H9 (cell line): ENCODE results near the gene SHMT2. TPM values are rescaled to one million over a fixed set of nuclear protein-coding genes. Genes with fewer than 3 reads are reported as not detected.

Experiments
- DNase-seq: peaks from one replicate; pipeline ENCODE4 v3.0.0-alpha.2; 2017
- H2AFZ ChIP-seq: one replicate; pipeline ENCODE4 v1.6.1; 2013; ENCODE audit warnings: mild to moderate bottlenecking, low read length, control low read depth, moderate library complexity
- H2AK5ac ChIP-seq: 2 replicates; pipeline ENCODE4 v1.6.1; 2013; ENCODE audit warnings: low read length, control low read depth, mixed read lengths; ENCODE audit not compliant: insufficient read length
- H2BK120ac ChIP-seq: one replicate; pipeline ENCODE4 v1.6.1; 2013; ENCODE audit warnings: low read depth, mild to moderate bottlenecking, low read length, control low read depth, inconsistent platforms; ENCODE audit not compliant: poor library complexity, severe bottlenecking
- H2BK12ac ChIP-seq: 2 replicates; pipeline ENCODE4 v1.6.1; 2013; ENCODE audit warnings: low read length, control low read depth, mixed read lengths, low read depth; ENCODE audit not compliant: insufficient read length
- H2BK15ac ChIP-seq: 2 replicates; pipeline ENCODE4 v1.6.1; 2013; ENCODE audit warnings: low read depth, low read length, control low read depth
- H2BK20ac ChIP-seq: one replicate; pipeline ENCODE4 v1.6.1; 2013; ENCODE audit warnings: low read depth, mild to moderate bottlenecking, low read length, control low read depth, inconsistent platforms; ENCODE audit not compliant: poor library complexity, severe bottlenecking
- H2BK5ac ChIP-seq: 2 replicates; pipeline ENCODE4 v1.6.1; 2013; ENCODE audit warnings: low read length, control low read depth, mixed read lengths; ENCODE audit not compliant: insufficient read length
- H3K14ac ChIP-seq: 2 replicates; pipeline ENCODE4 v1.6.1; 2013; ENCODE audit warnings: low read length, control low read depth; ENCODE audit not compliant: insufficient read depth
- H3K18ac ChIP-seq: 2 replicates; pipeline ENCODE4 v1.6.1; 2013; ENCODE audit warnings: low read depth, mild to moderate bottlenecking, mixed read lengths, low read length, control low read depth; ENCODE audit not compliant: insufficient read length
- H3K23ac ChIP-seq: 2 replicates; pipeline ENCODE4 v1.6.1; 2013; ENCODE audit warnings: low read length, control low read depth, mixed read lengths, low read depth; ENCODE audit not compliant: insufficient read length
- H3K23me2 ChIP-seq: 2 replicates; pipeline ENCODE4 v1.6.1; 2013; ENCODE audit warnings: low read depth, mild to moderate bottlenecking, mixed read lengths, low read length, control low read depth; ENCODE audit not compliant: insufficient read length, poor library complexity, severe bottlenecking
- H3K27ac ChIP-seq: 2 replicates; pipeline ENCODE4 v1.5.1; 2013; ENCODE audit warnings: low read length, control low read depth, mixed read lengths, low read depth; ENCODE audit not compliant: insufficient read length
- H3K27me3 ChIP-seq: 2 replicates; pipeline ENCODE4 v1.6.1; 2013; ENCODE audit warnings: low read length, control low read depth, inconsistent platforms; ENCODE audit not compliant: insufficient read depth
- H3K4ac ChIP-seq: 2 replicates; pipeline ENCODE4 v1.6.1; 2013; ENCODE audit warnings: low read depth, mild to moderate bottlenecking, control low read depth, inconsistent platforms, low read length, moderate library complexity
- H3K4me1 ChIP-seq: 2 replicates; pipeline ENCODE4 v1.6.1; 2013; ENCODE audit warnings: low read length, control low read depth, inconsistent platforms; ENCODE audit not compliant: insufficient read depth
- H3K4me2 ChIP-seq: 2 replicates; pipeline ENCODE4 v1.6.1; 2013; ENCODE audit warnings: low read length, control low read depth, mixed read lengths; ENCODE audit not compliant: insufficient read length, insufficient read depth
- H3K56ac ChIP-seq: 2 replicates; pipeline ENCODE4 v1.6.1; 2013; ENCODE audit warnings: low read depth, mild to moderate bottlenecking, mixed read lengths, low read length, control low read depth; ENCODE audit not compliant: insufficient read length
- H3K79me1 ChIP-seq: 2 replicates; pipeline ENCODE4 v1.6.1; 2013; ENCODE audit warnings: low read depth, mild to moderate bottlenecking, moderate library complexity, low read length, control low read depth, inconsistent platforms; ENCODE audit not compliant: insufficient read depth, poor library complexity, severe bottlenecking
- H3K79me2 ChIP-seq: 2 replicates; pipeline ENCODE4 v1.6.1; 2013; ENCODE audit warnings: low read length, control low read depth, inconsistent platforms; ENCODE audit not compliant: insufficient read depth
- H3K9ac ChIP-seq: 2 replicates; pipeline ENCODE4 v1.6.1; 2013; ENCODE audit warnings: low read length, control low read depth, mixed read lengths; ENCODE audit not compliant: insufficient read length; ENCODE audit errors: extremely low read depth
- H3K9me3 ChIP-seq: one replicate; pipeline ENCODE4 v1.6.1; 2013; ENCODE audit warnings: low read depth, low read length, inconsistent platforms; ENCODE audit not compliant: control insufficient read depth
- H3T11ph ChIP-seq: one replicate; pipeline ENCODE4 v1.6.1; 2013; ENCODE audit warnings: mild to moderate bottlenecking, low read length, control low read depth, inconsistent platforms
- H4K20me1 ChIP-seq: one replicate; pipeline ENCODE4 v1.6.1; 2013; ENCODE audit not compliant: control insufficient read depth, insufficient read length, insufficient read depth
- H4K5ac ChIP-seq: 2 replicates; pipeline ENCODE4 v1.6.1; 2013; ENCODE audit warnings: low read depth, mild to moderate bottlenecking, mixed read lengths, low read length, control low read depth; ENCODE audit not compliant: insufficient read length
- H4K8ac ChIP-seq: replicated peaks from 2 replicates; pipeline ENCODE4 v1.6.1; 2013; ENCODE audit warnings: low read length, control low read depth, mixed read lengths, low read depth; ENCODE audit not compliant: insufficient read length
- H4K91ac ChIP-seq: 2 replicates; pipeline ENCODE4 v1.6.1; 2013; ENCODE audit warnings: low read depth, mild to moderate bottlenecking, moderate library complexity, mixed read lengths, low read length, control low read depth; ENCODE audit not compliant: insufficient read length
- H3K27ac Mint-ChIP-seq, 3 experiments: 2 replicates in 2 of 3; 3 replicates in 1 of 3; pipeline ENCODE4 v1.8.0; 2020 to 2021; ENCODE audit warnings: mixed read lengths in 3 of 3, mild to moderate bottlenecking in 1 of 3, moderate library complexity in 1 of 3
- H3K27me3 Mint-ChIP-seq: 2 replicates; pipeline ENCODE4 v1.8.0; 2021; ENCODE audit warnings: low read depth, mild to moderate bottlenecking, moderate library complexity, mixed read lengths
- H3K36me3 Mint-ChIP-seq, 3 experiments: 2 replicates in 2 of 3; 3 replicates in 1 of 3; pipeline ENCODE4 v1.8.0; 2020 to 2021; ENCODE audit warnings: low read depth in 3 of 3, mixed read lengths in 3 of 3; ENCODE audit not compliant: insufficient read depth in 1 of 3
- H3K4me1 Mint-ChIP-seq, 2 experiments: 2 replicates each; pipeline ENCODE4 v1.8.0; 2020; ENCODE audit warnings: mixed read lengths in 2 of 2
- H3K4me3 Mint-ChIP-seq, 2 experiments: 2 replicates in 1 of 2; 3 replicates in 1 of 2; pipeline ENCODE4 v1.8.0; 2020 to 2021; ENCODE audit warnings: mild to moderate bottlenecking in 2 of 2, mixed read lengths in 2 of 2, moderate library complexity in 1 of 2
- H3K9me3 Mint-ChIP-seq, 2 experiments: 2 replicates in 1 of 2; 3 replicates in 1 of 2; pipeline ENCODE4 v1.8.0; 2020; ENCODE audit warnings: mild to moderate bottlenecking in 2 of 2, mixed read lengths in 2 of 2, moderate library complexity in 1 of 2
- CTCF ChIP-seq: fragments of 200-600 bp; sonication (generic); conservative IDR thresholded peaks from 3 replicates; pipeline ENCODE4 v1.8.0; 2021; ENCODE audit warnings: antibody characterized with exemption, mild to moderate bottlenecking
- WGBS: extraction: QIAGEN DNeasy Blood & Tissue Kit; methylation state at CpG from one replicate; pipeline ENCODE4 v1.1.7; 2013; ENCODE audit warnings: missing lambda C conversion rate, low lambda C conversion rate, mixed read lengths; ENCODE audit not compliant: insufficient read length; ENCODE audit errors: extremely low coverage; 5-methylcytosine and 5-hydroxymethylcytosine counted together
- total RNA-seq: library from RNA; stranded (reverse); gene quantifications from 2 replicates; pipeline ENCODE4 v1.2.1, GENCODE V29; 2021

The SHMT2 gene
- total RNA-seq, 1 experiment from 2014 or later: 260 TPM

DNA sequence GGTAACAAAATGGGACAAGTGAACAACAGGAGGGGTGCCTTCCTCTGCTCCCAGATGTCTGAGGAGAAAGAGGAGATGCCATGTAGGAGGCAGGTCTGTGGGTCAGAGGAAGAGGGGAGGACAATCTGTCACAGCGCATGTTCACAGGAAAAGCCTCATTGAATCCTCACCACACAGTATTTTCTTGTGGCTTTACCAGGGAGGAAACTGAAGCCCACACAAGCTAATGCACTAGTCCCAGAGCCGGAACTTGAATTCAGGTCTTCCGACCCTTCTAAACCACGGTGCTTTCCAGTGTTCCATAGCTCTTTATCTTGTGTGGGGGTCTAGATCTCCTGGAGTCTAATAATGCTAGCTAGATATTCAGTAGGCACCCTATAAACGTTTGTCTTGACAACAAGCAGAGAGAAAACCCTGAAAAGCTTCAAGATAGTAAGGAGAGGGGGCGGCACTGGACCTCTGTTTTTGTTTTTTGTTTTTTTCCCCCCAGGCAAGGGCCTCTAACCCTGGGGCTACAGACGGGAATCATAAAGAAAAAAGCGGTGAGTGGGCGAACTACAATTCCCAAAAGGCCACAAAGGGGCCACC, 371 bp upstream of the SHMT2 start:
- Histone ChIP-seq H4K20me1 (no peaks in the 10 kb centered on the region), H3K23me2 (peaks cover 30% of the 10 kb centered on the region), H3K27ac (no peak overlapping the region), H3T11ph (no peak overlapping the region), H4K5ac (no peak overlapping the region), H3K4me1 (no peaks in the 10 kb centered on the region; the same call in 1 of the 2 replicates), H2BK12ac (no peak overlapping the region), H3K79me1 (peaks cover 5% of the 10 kb centered on the region), H3K4me2 (peak overlapping the region; percentile 90), H3K14ac (no peak overlapping the region), H3K18ac (no peak overlapping the region), H3K9me3 (no peaks in the 10 kb centered on the region), H3K4ac (no peak overlapping the region), H3K56ac (no peak overlapping the region), H4K91ac (no peak overlapping the region), H2BK15ac (no peak overlapping the region), H2BK120ac (no peak overlapping the region), H4K8ac (no peak overlapping the region), H2AK5ac (no peak overlapping the region), H2AFZ (no peak overlapping the region), H2BK5ac (no peak overlapping the region), H3K27me3 (peaks cover 16% of the 10 kb centered on the region; the same call in 1 of the 2 replicates), H2BK20ac (no peak overlapping the region), H3K9ac (peak overlapping the region; percentile 97), H3K79me2 (peaks cover 5% of the 10 kb centered on the region; the same call in 1 of the 2 replicates), H3K23ac (no peak overlapping the region)
- no peaks in the 10 kb centered on the region; a peak in 1 of 5 replicates for H3K9me3 Mint-ChIP-seq
- H3K36me3 Mint-ChIP-seq: peaks cover 40 to 44% (median 40%) of the 10 kb centered on the region in 3 experiments
- H3K27me3 Mint-ChIP-seq: peaks cover 42% of the 10 kb centered on the region
- H3K4me3 Mint-ChIP-seq: peak overlapping the region; percentile 98 to 99
- TF ChIP-seq CTCF: no peak
- WGBS: no CpG with 5 or more reads among the region's 9 CpGs
- no peak for DNase-seq
- peak overlapping the region in 2 of 3 experiments; percentile 29 to 99; a peak in 1 of 7 replicates for H3K27ac Mint-ChIP-seq
- H3K4me1 Mint-ChIP-seq: peaks cover 42 to 49% of the 10 kb centered on the region in 2 experiments
